IMR-90 (cell line): ENCODE data around the gene RANBP3. TPM values are rescaled to one million over a fixed set of nuclear protein-coding genes. Genes with fewer than 3 reads are reported as not detected.

Experiments used
- ATAC-seq: fragments of 200-7000 bp; cut with Tn5 transposase; 2 replicates; pipeline ENCODE4 v1.9.1; 2020; ENCODE audit warnings: low read depth, mild to moderate bottlenecking, moderate library complexity
- BruUV-seq: library from RNA; stranded (reverse); fragments of 400-500 nt; replicated peaks from 2 replicates; lab custom pipeline; 2021; lab: Mats Ljungman, UMichigan
- CTCF ChIA-PET: fragments of 300-600 bp; formaldehyde crosslinking; extraction: SDS; loops from one replicate; lab custom pipeline; 2021; ENCODE audit warnings: antibody characterized with exemption; lab: Yijun Ruan, JAX
- POLR2A ChIA-PET: fragments of 300-600 bp; sonication (Branson Sonifier 250); formaldehyde crosslinking; loops from one replicate; lab custom pipeline; 2022; ENCODE audit warnings: antibody characterized with exemption; ENCODE audit not compliant: unreplicated experiment; lab: Charles Lee
- DNase-seq: peaks from one replicate; pipeline ENCODE4 v3.0.0; 2013
- H2AFZ ChIP-seq: replicated peaks from 2 replicates; pipeline ENCODE3; 2013; ENCODE audit warnings: low read length, mild to moderate bottlenecking; ENCODE audit not compliant: poor library complexity
- H2AK5ac ChIP-seq: 2 replicates; pipeline ENCODE4 v1.6.1; 2013; ENCODE audit warnings: low read depth, low read length, inconsistent platforms
- H2AK9ac ChIP-seq: replicated peaks from 2 replicates; pipeline ENCODE3; 2013; ENCODE audit warnings: mild to moderate bottlenecking, low read depth, low read length, moderate library complexity; ENCODE audit not compliant: poor library complexity
- H2BK120ac ChIP-seq: 2 replicates; pipeline ENCODE4 v1.6.1; 2013; ENCODE audit warnings: low read depth, low read length, inconsistent platforms
- H2BK15ac ChIP-seq: 3 replicates; pipeline ENCODE4 v1.6.1; 2013; ENCODE audit warnings: low read depth, low read length, inconsistent platforms
- H2BK20ac ChIP-seq: 2 replicates; pipeline ENCODE4 v1.6.1; 2013; ENCODE audit warnings: low read depth, mild to moderate bottlenecking, inconsistent platforms, low read length, moderate library complexity
- H2BK5ac ChIP-seq: 2 replicates; pipeline ENCODE4 v1.6.1; 2013; ENCODE audit warnings: mild to moderate bottlenecking, low read depth, low read length, inconsistent platforms; ENCODE audit not compliant: poor library complexity, severe bottlenecking
- H3K14ac ChIP-seq: replicated peaks from 2 replicates; pipeline ENCODE4 v1.6.1; 2013; ENCODE audit warnings: low read depth, low read length, inconsistent platforms
- H3K18ac ChIP-seq: 2 replicates; pipeline ENCODE4 v1.6.1; 2013; ENCODE audit warnings: low read depth, low read length, control low read depth
- H3K23ac ChIP-seq: 2 replicates; pipeline ENCODE4 v1.6.1; 2013; ENCODE audit warnings: low read depth, low read length, inconsistent platforms
- H3K27ac ChIP-seq: 2 replicates; pipeline ENCODE4 v1.5.1; 2013; ENCODE audit warnings: mild to moderate bottlenecking, control low read depth, low read length; ENCODE audit not compliant: insufficient read depth
- H3K27me3 ChIP-seq: 2 replicates; pipeline ENCODE4 v1.6.1; 2013; ENCODE audit warnings: low read length; ENCODE audit not compliant: control insufficient read depth, insufficient read depth
- H3K36me3 ChIP-seq: 2 replicates; pipeline ENCODE4 v1.6.1; 2013; ENCODE audit warnings: low read length, mixed read lengths; ENCODE audit not compliant: control insufficient read depth, insufficient read depth
- H3K4ac ChIP-seq: 2 replicates; pipeline ENCODE4 v1.6.1; 2013; ENCODE audit warnings: low read depth, low read length, inconsistent platforms
- H3K4me1 ChIP-seq: 2 replicates; pipeline ENCODE4 v1.6.1; 2013; ENCODE audit warnings: low read length, mixed read lengths; ENCODE audit not compliant: control insufficient read depth, insufficient read depth
- H3K4me2 ChIP-seq: 2 replicates; pipeline ENCODE4 v1.6.1; 2013; ENCODE audit warnings: low read depth, mild to moderate bottlenecking, control low read depth, low read length, moderate library complexity
- H3K4me3 ChIP-seq: 2 replicates; pipeline ENCODE4 v1.5.1; 2013; ENCODE audit warnings: low read depth, mild to moderate bottlenecking, control low read depth, low read length, moderate library complexity; ENCODE audit not compliant: insufficient read depth
- H3K56ac ChIP-seq: 2 replicates; pipeline ENCODE4 v1.6.1; 2013; ENCODE audit warnings: low read length, inconsistent platforms; ENCODE audit not compliant: insufficient read depth; ENCODE audit errors: extremely low read depth
- H3K79me1 ChIP-seq, 2 experiments: 2 replicates each; pipeline ENCODE4 v1.6.1; 2013; ENCODE audit warnings: low read length in 2 of 2, inconsistent platforms in 1 of 2, low read depth in 1 of 2
- H3K9ac ChIP-seq: 2 replicates; pipeline ENCODE4 v1.6.1; 2013; ENCODE audit warnings: low read depth, low read length, control low read depth
- H3K9me1 ChIP-seq: 2 replicates; pipeline ENCODE4 v1.6.1; 2013; ENCODE audit warnings: low read length, inconsistent platforms; ENCODE audit not compliant: insufficient read depth
- H3K9me3 ChIP-seq: 2 replicates; pipeline ENCODE4 v1.6.1; 2013; ENCODE audit warnings: low read length; ENCODE audit not compliant: control insufficient read depth, insufficient read depth
- H4K20me1 ChIP-seq: 2 replicates; pipeline ENCODE4 v1.6.1; 2013; ENCODE audit warnings: low read length, inconsistent platforms; ENCODE audit not compliant: insufficient read depth
- H4K5ac ChIP-seq: 2 replicates; pipeline ENCODE4 v1.6.1; 2013; ENCODE audit warnings: mild to moderate bottlenecking, low read depth, low read length, control low read depth
- H4K8ac ChIP-seq, 2 experiments: 2 replicates each; pipeline ENCODE4 v1.6.1; 2013; ENCODE audit warnings: low read depth in 2 of 2, low read length in 2 of 2, control low read depth in 1 of 2, inconsistent platforms in 1 of 2
- H4K91ac ChIP-seq: 2 replicates; pipeline ENCODE4 v1.6.1; 2013; ENCODE audit warnings: low read depth, low read length, inconsistent platforms; ENCODE audit not compliant: insufficient read depth
- BHLHE40 ChIP-seq: fragments of 150-350 bp; IDR thresholded peaks from 2 replicates; pipeline ENCODE4 v1.6.1; 2016; ENCODE audit warnings: mild to moderate bottlenecking, low read depth, low read length
- CEBPB ChIP-seq: IDR thresholded peaks from 2 replicates; pipeline ENCODE4 v1.6.1; 2012; ENCODE audit warnings: low read depth, low read length, improper control_type of control experiment
- CHD1 ChIP-seq: IDR thresholded peaks from 2 replicates; pipeline ENCODE4 v1.6.1; 2012; ENCODE audit warnings: low read depth, low read length, improper control_type of control experiment
- CTCF ChIP-seq: conservative IDR thresholded peaks from 2 replicates; pipeline ENCODE4 v1.5.1; 2012; ENCODE audit warnings: mild to moderate bottlenecking, low read depth, low read length, improper control_type of control experiment
- FOS ChIP-seq: fragments of 150-350 bp; IDR thresholded peaks from 2 replicates; pipeline ENCODE4 v1.6.1; 2016; ENCODE audit warnings: low read depth, low read length
- MAFK ChIP-seq: IDR thresholded peaks from 2 replicates; pipeline ENCODE4 v1.6.1; 2012; ENCODE audit warnings: low read depth, low read length, improper control_type of control experiment
- MAZ ChIP-seq: IDR thresholded peaks from 2 replicates; pipeline ENCODE4 v1.6.1; 2012; ENCODE audit warnings: low read depth, mild to moderate bottlenecking, low read length, improper control_type of control experiment, moderate library complexity, borderline replicate concordance
- MXI1 ChIP-seq: IDR thresholded peaks from 2 replicates; pipeline ENCODE4 v1.6.1; 2012; ENCODE audit warnings: low read depth, mild to moderate bottlenecking, low read length, moderate library complexity, borderline replicate concordance
- NFE2L2 ChIP-seq: fragments of 150-350 bp; IDR thresholded peaks from 2 replicates; pipeline ENCODE4 v1.6.1; 2016; ENCODE audit warnings: low read depth, mild to moderate bottlenecking, low read length
- POLR2A ChIP-seq: IDR thresholded peaks from 2 replicates; pipeline ENCODE4 v1.6.1; 2012; ENCODE audit warnings: mild to moderate bottlenecking, low read depth, low read length
- RAD21 ChIP-seq: IDR thresholded peaks from 2 replicates; pipeline ENCODE4 v1.6.1; 2012; ENCODE audit warnings: low read length, improper control_type of control experiment
- RCOR1 ChIP-seq: IDR thresholded peaks from 2 replicates; pipeline ENCODE4 v1.6.1; 2012; ENCODE audit warnings: mild to moderate bottlenecking, low read length, improper control_type of control experiment; ENCODE audit not compliant: insufficient replicate concordance
- RFX5 ChIP-seq: IDR thresholded peaks from 2 replicates; pipeline ENCODE4 v1.8.0; 2012; ENCODE audit warnings: low read depth, mild to moderate bottlenecking, low read length, moderate library complexity
- SMC3 ChIP-seq: fragments of 150-350 bp; IDR thresholded peaks from 2 replicates; pipeline ENCODE4 v1.6.1; 2016; ENCODE audit warnings: low read depth, mild to moderate bottlenecking, antibody characterized with exemption, low read length, moderate library complexity
- USF2 ChIP-seq: fragments of 150-350 bp; IDR thresholded peaks from 2 replicates; pipeline ENCODE4 v1.6.1; 2017; ENCODE audit warnings: mild to moderate bottlenecking, antibody characterized with exemption, low read length, low read depth
- WGBS, 2 experiments: methylation state at CpG; one replicate each; pipeline versions ENCODE4 v1.1.5 to v1.1.7; 2013; ENCODE audit warnings: missing lambda C conversion rate in 2 of 2; ENCODE audit not compliant: insufficient read length in 1 of 2; ENCODE audit errors: extremely low coverage in 2 of 2; 5-methylcytosine and 5-hydroxymethylcytosine counted together
- dilution Hi-C: fragments of 300-500 bp; cut with HindIII; formaldehyde crosslinking; loops from one replicate; pipeline ENCODE4 v1.14.3; 2018; ENCODE audit warnings: low sequenced_read_pairs; ENCODE audit not compliant: unreplicated experiment
- in situ Hi-C: fragments of 300-500 bp; cut with MboI; formaldehyde crosslinking; loops from 3 replicates; pipeline ENCODE4 v1.14.3; 2019; ENCODE audit warnings: low sequenced_read_pairs, inconsistent platforms, mixed read lengths
- intact Hi-C: fragments of 100-400 bp; cut with micrococcal nuclease; formaldehyde crosslinking; loops from 2 replicates; pipeline ENCODE4 v1.10.0; 2022
- polyA plus RNA-seq, 3 experiments: library from polyadenylated mRNA; depleted of rRNA; stranded (reverse); fragments of >200 nt; gene quantifications; 2 replicates each; pipeline ENCODE4 v1.2.3, GENCODE V29; 2012; ENCODE audit warnings: low replicate concordance in 1 of 3
- total RNA-seq: library from RNA; depleted of rRNA; stranded (reverse); fragments of >200 nt; gene quantifications from 2 replicates; pipeline ENCODE4 v1.2.3, GENCODE V29; 2012
- TF ChIP-seq, protein P1 (sequence below): fragments of 150-350 bp; IDR thresholded peaks from 2 replicates; pipeline ENCODE4 v1.6.1; 2016; ENCODE audit warnings: low read depth, mild to moderate bottlenecking, low read length, moderate library complexity, borderline replicate concordance

The RANBP3 gene
- total and polyA plus RNA-seq, 2 of the 4 experiments (the other 2 are of a cell fraction): 42.5 to 111 TPM

DNA sequence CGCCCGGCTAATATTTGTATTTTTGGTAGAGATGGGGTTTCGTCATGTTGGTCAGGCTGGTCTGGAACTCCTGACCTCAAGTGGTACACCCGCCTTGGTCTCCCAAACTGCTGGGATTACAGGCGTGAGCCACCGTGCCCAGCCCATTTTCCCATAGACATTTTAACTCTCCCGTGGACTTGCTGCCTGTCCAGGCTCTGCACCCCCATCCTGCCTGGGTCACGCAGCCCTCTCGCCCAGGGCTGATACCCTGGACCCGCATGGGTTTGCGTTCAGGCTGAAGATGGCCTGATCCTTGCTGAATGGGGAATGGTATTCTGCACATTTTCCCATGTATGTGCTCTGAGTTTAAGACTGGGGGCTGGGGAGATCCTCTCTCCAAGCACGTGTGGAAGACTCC, 46.0 kb upstream of the RANBP3 start:
- Histone ChIP-seq H3K27ac (no peak overlapping the region), H3K4me1 (peaks cover 9% of the 10 kb centered on the region), H3K4me3 (no peak overlapping the region), H3K9me1 (peaks cover 4% of the 10 kb centered on the region; the same call in 1 of the 2 replicates), H4K8ac (peak overlapping the region in 1 of 2 experiments; percentile 53; a peak in 1 of 4 replicates), H3K4ac (peak overlapping the region; percentile 25; the same call in 1 of the 2 replicates), H2AK9ac (peak overlapping the region; percentile 83), H3K14ac (no peak overlapping the region), H2BK5ac (no peak overlapping the region), H2BK20ac (no peak overlapping the region), H4K5ac (no peak overlapping the region), H4K91ac (no peak overlapping the region; the same call in 1 of the 2 replicates), H2BK15ac (peak overlapping the region; percentile 41; the same call in 1 of the 3 replicates), H3K9me3 (no peaks in the 10 kb centered on the region), H3K79me1 (no peaks in the 10 kb centered on the region), H3K23ac (no peak overlapping the region), H3K56ac (0 out of 2 replicates have a peak overlapping the region, but pooled peaks have one; percentile 3), H2AK5ac (peak overlapping the region; percentile 81; the same call in 1 of the 2 replicates), H3K36me3 (no peaks in the 10 kb centered on the region), H4K20me1 (no peaks in the 10 kb centered on the region), H3K4me2 (no peak overlapping the region), H3K27me3 (no peaks in the 10 kb centered on the region), H3K9ac (no peak overlapping the region), H2AFZ (no peak overlapping the region), H2BK120ac (0 out of 2 replicates have a peak overlapping the region, but pooled peaks have one; percentile 4), H3K18ac (no peak overlapping the region)
- no TSS peak for BruUV-seq
- no peak for TF ChIP-seq RAD21
- TF ChIP-seq RFX5: no peak
- no peak for TF ChIP-seq NFE2L2
- TF ChIP-seq RCOR1: no peak
- no peak for TF ChIP-seq BHLHE40
- no peak for TF ChIP-seq POLR2A
- TF ChIP-seq SMC3: no peak
- TF ChIP-seq USF2: no peak
- no peak for TF ChIP-seq MAZ
- TF ChIP-seq, protein P1, sequence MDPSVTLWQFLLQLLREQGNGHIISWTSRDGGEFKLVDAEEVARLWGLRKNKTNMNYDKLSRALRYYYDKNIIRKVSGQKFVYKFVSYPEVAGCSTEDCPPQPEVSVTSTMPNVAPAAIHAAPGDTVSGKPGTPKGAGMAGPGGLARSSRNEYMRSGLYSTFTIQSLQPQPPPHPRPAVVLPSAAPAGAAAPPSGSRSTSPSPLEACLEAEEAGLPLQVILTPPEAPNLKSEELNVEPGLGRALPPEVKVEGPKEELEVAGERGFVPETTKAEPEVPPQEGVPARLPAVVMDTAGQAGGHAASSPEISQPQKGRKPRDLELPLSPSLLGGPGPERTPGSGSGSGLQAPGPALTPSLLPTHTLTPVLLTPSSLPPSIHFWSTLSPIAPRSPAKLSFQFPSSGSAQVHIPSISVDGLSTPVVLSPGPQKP: no peak
- no peak for TF ChIP-seq MAFK
- TF ChIP-seq MXI1: no peak
- no peak for TF ChIP-seq FOS
- TF ChIP-seq CTCF: no peak
- TF ChIP-seq CEBPB: no peak
- TF ChIP-seq CHD1: no peak
- no peak for ATAC-seq
- in situ Hi-C loops: loop anchor here (10.0 kb wide), 1 partner anchor 219 kb away; the partner anchor contains the start of gene NRTN
- CTCF ChIA-PET: interaction anchor here (1.5 to 2.2 kb wide), 2 partner anchors 37 to 220 kb away, joined by 5 to 10 read pairs; no protein-coding TSS in a partner anchor
- intact Hi-C loops: loop anchor here (2.0 to 5.0 kb wide), 3 partner anchors 35 to 222 kb away; no protein-coding TSS in a partner anchor
- POLR2A ChIA-PET: no interaction called here
- no peak for DNase-seq
- dilution Hi-C loops: no loop called here
- WGBS, 2 experiments: 60% methylated on average over 2 of the region's 12 CpGs; no CpG with 5 or more reads in 1 of the 2 experiments
